KOPT-K1 (cell line): ENCODE results near the gene PPFIA1.
"Not testable (repeated sequence)": the region's sequence is repeated elsewhere in the genome, so short reads cannot be mapped to it uniquely, and the experiment has no call there.

Source experiments
- H3K27ac ChIP-seq: fragments of 200-600 bp; sonication (generic); 2 replicates; pipeline ENCODE4 v1.5.1; 2016; ENCODE audit warnings: antibody characterized with exemption, mild to moderate bottlenecking, low read depth, low read length; ENCODE audit not compliant: poor library complexity, severe bottlenecking
- H3K36me3 ChIP-seq: fragments of 200-600 bp; sonication (generic); 2 replicates; pipeline ENCODE4 v1.5.1; 2017; ENCODE audit warnings: antibody characterized with exemption, mild to moderate bottlenecking, low read length, moderate library complexity; ENCODE audit not compliant: insufficient read depth
- H3K9me3 ChIP-seq: fragments of 200-600 bp; sonication (generic); 2 replicates; pipeline ENCODE4 v1.5.1; 2017; ENCODE audit warnings: antibody characterized with exemption, low read length, mild to moderate bottlenecking; ENCODE audit not compliant: insufficient read depth, poor library complexity, severe bottlenecking

The PPFIA1 gene

GRCh38 chr11:70384566-70385152, 114.2 kb downstream of the PPFIA1 start:
- H3K27ac ChIP-seq, result no peak overlapping the region
- H3K9me3 ChIP-seq, result no peaks in the 10 kb centered on the region
- H3K36me3 ChIP-seq, result peaks cover 28% of the 10 kb centered on the region

GRCh38 chr11:70387564-70387963, 117.1 kb downstream of the PPFIA1 start:
- Histone ChIP-seq H3K9me3 (no peaks in the 10 kb centered on the region), H3K36me3 (peaks cover 15% of the 10 kb centered on the region), H3K27ac (no peak overlapping the region)

GRCh38 chr11:70389201-70389600, 118.7 kb downstream of the PPFIA1 start:
- H3K36me3 ChIP-seq, result peaks cover 8% of the 10 kb centered on the region
- H3K27ac ChIP-seq, result no peak overlapping the region
- no peaks in the 10 kb centered on the region for H3K9me3 ChIP-seq

GRCh38 chr11:70390882-70391281, 120.4 kb downstream of the PPFIA1 start:
- H3K27ac ChIP-seq, H3K9me3 ChIP-seq, H3K36me3 ChIP-seq: not testable (repeated sequence)

- Histone ChIP-seq H3K27ac (no peak overlapping the region), H3K36me3 (no peaks in the 10 kb centered on the region), H3K9me3 (no peaks in the 10 kb centered on the region)
Measured at GRCh38 chr11:70394211-70394950, 123.9 kb downstream of the PPFIA1 start.

GRCh38 chr11:70397336-70397982, 127.0 kb downstream of the PPFIA1 start:
- no peaks in the 10 kb centered on the region for H3K36me3 ChIP-seq
- H3K9me3 ChIP-seq, result no peaks in the 10 kb centered on the region
- no peak overlapping the region for H3K27ac ChIP-seq

GRCh38 chr11:70397983-70398833, 127.7 kb downstream of the PPFIA1 start, which contains the start of gene CTTN:
TSS of gene CTTN (plus strand) at chr11:70398529. CDS start at chr11:70407298, 8,769 bp downstream.
- no peaks in the 10 kb centered on the region for H3K36me3 ChIP-seq
- no peak within 1 kb of the TSS for H3K27ac ChIP-seq
- no peaks in the 10 kb centered on the region for H3K9me3 ChIP-seq

GRCh38 chr11:70398834-70399680, 128.6 kb downstream of the PPFIA1 start:
- Histone ChIP-seq H3K27ac (no peak overlapping the region), H3K36me3 (no peaks in the 10 kb centered on the region), H3K9me3 (no peaks in the 10 kb centered on the region)

- no peak overlapping the region for H3K27ac ChIP-seq
- no peaks in the 10 kb centered on the region for H3K36me3 ChIP-seq
- no peaks in the 10 kb centered on the region for H3K9me3 ChIP-seq
Measured at GRCh38 chr11:70399681-70400112, 129.2 kb downstream of the PPFIA1 start.

- H3K9me3 ChIP-seq, result no peaks in the 10 kb centered on the region
Measured at GRCh38 chr11:70400643-70401042, 130.2 kb downstream of the PPFIA1 start.

GRCh38 chr11:70402016-70402415, 131.5 kb downstream of the PPFIA1 start:
- Histone ChIP-seq H3K36me3 (no peaks in the 10 kb centered on the region), H3K27ac (no peak overlapping the region), H3K9me3 (no peaks in the 10 kb centered on the region)

More at GRCh38 chr11:70400643-70401042, 130.2 kb downstream of the PPFIA1 start:
- Histone ChIP-seq H3K27ac (no peak overlapping the region), H3K36me3 (no peaks in the 10 kb centered on the region)

- Histone ChIP-seq H3K9me3 (no peaks in the 10 kb centered on the region), H3K36me3 (no peaks in the 10 kb centered on the region), H3K27ac (no peak overlapping the region)
Measured at GRCh38 chr11:70402685-70403084, 132.2 kb downstream of the PPFIA1 start.

- Histone ChIP-seq H3K36me3 (no peaks in the 10 kb centered on the region), H3K9me3 (no peaks in the 10 kb centered on the region), H3K27ac (no peak overlapping the region)
Measured at GRCh38 chr11:70404244-70404643, 133.8 kb downstream of the PPFIA1 start.
